T-cell (primary cell): Measurements from ENCODE around the gene AGER. TPM values are rescaled to one million over a fixed set of nuclear protein-coding genes. Genes with fewer than 3 reads are reported as not detected.
"Not testable (repeated sequence)": the region's sequence is repeated elsewhere in the genome, so short reads cannot be mapped to it uniquely, and the experiment has no call there.

Experiments
- ATAC-seq, 4 experiments: fragments of 200-7000 bp in 3 of 4; fragments of 150-1000 bp in 1 of 4; cut with Tn5 transposase; replicated peaks in 1 of 4; 1 replicate in 3 of 4; 2 replicates in 1 of 4; pipeline ENCODE4 v1.10.0; 2021; ENCODE audit warnings: moderate library complexity in 3 of 4, mild to moderate bottlenecking in 2 of 4, moderate number of reproducible peaks in 1 of 4
- CTCF ChIA-PET, 2 donors: fragments of 300-600 bp; sonication (Branson Sonifier 250); formaldehyde crosslinking; loops; one replicate each; lab custom pipeline; 2022; ENCODE audit warnings: antibody characterized with exemption in 2 of 2; lab: Charles Lee
- POLR2A ChIA-PET, 2 donors: fragments of 300-600 bp; sonication (Branson Sonifier 250); formaldehyde crosslinking; loops; one replicate each; lab custom pipeline; 2022; ENCODE audit warnings: antibody characterized with exemption in 2 of 2; lab: Charles Lee
- DNase-seq, 35 experiments: peaks; one replicate each; pipeline versions ENCODE4 v3.0.0 to v3.0.0-alpha.2; 2013 to 2023
- H3K27ac ChIP-seq: one replicate; pipeline ENCODE4 v1.5.1; 2013; ENCODE audit warnings: low read length
- H3K27me3 ChIP-seq, 2 experiments: replicated peaks in 1 of 2; 1 replicate in 1 of 2; 2 replicates in 1 of 2; pipeline versions ENCODE4 v1.6.1 to v1.7.0; 2013; ENCODE audit warnings: low read length in 1 of 2, mixed read lengths in 1 of 2; ENCODE audit not compliant: control insufficient read depth in 2 of 2, insufficient read depth in 2 of 2; ENCODE audit errors: extremely low read depth in 1 of 2
- H3K36me3 ChIP-seq, 2 donors: 1 replicate in 1 of 2; 2 replicates in 1 of 2; pipeline versions ENCODE4 v1.6.1 to v1.7.0; 2013; ENCODE audit warnings: low read length in 1 of 2; ENCODE audit not compliant: control insufficient read depth in 2 of 2, insufficient read depth in 1 of 2; ENCODE audit errors: extremely low read depth in 1 of 2
- H3K4me1 ChIP-seq, 2 experiments: 1 replicate in 1 of 2; 2 replicates in 1 of 2; pipeline versions ENCODE4 v1.6.1 to v1.7.0; 2013; ENCODE audit warnings: low read length in 2 of 2, mixed read lengths in 1 of 2; ENCODE audit not compliant: insufficient read depth in 2 of 2, control insufficient read depth in 1 of 2; ENCODE audit errors: extremely low read depth in 1 of 2
- H3K4me3 ChIP-seq, 2 donors: 1 replicate in 1 of 2; 2 replicates in 1 of 2; pipeline versions ENCODE4 v1.5.1 to v1.7.0; 2013; ENCODE audit warnings: mild to moderate bottlenecking in 2 of 2, low read length in 1 of 2, moderate library complexity in 1 of 2; ENCODE audit not compliant: control insufficient read depth in 1 of 2; ENCODE audit errors: extremely low read depth in 1 of 2
- H3K9me3 ChIP-seq: 2 replicates; pipeline ENCODE4 v1.7.0; 2013
- H3K27ac Mint-ChIP-seq, 2 donors: one replicate each; pipeline ENCODE4 v1.8.0; 2020 to 2021; ENCODE audit warnings: mild to moderate bottlenecking in 2 of 2, mixed read lengths in 2 of 2
- H3K27me3 Mint-ChIP-seq, 2 donors: one replicate each; pipeline ENCODE4 v1.8.0; 2021 to 2022; ENCODE audit warnings: mixed read lengths in 2 of 2
- H3K36me3 Mint-ChIP-seq: one replicate; pipeline ENCODE4 v1.8.0; 2021; ENCODE audit warnings: mixed read lengths
- H3K4me1 Mint-ChIP-seq, 3 donors: one replicate each; pipeline ENCODE4 v1.8.0; 2020 to 2022; ENCODE audit warnings: mixed read lengths in 3 of 3, mild to moderate bottlenecking in 1 of 3
- H3K4me3 Mint-ChIP-seq, 3 donors: one replicate each; pipeline ENCODE4 v1.8.0; 2020 to 2022; ENCODE audit warnings: mild to moderate bottlenecking in 3 of 3, mixed read lengths in 3 of 3, moderate library complexity in 3 of 3
- H3K9me3 Mint-ChIP-seq, 3 donors: one replicate each; pipeline ENCODE4 v1.8.0; 2020 to 2022; ENCODE audit warnings: mixed read lengths in 3 of 3
- WGBS: methylation state at CpG from one replicate; pipeline ENCODE4 v1.1.5; 2013; ENCODE audit warnings: missing lambda C conversion rate; ENCODE audit not compliant: insufficient coverage; 5-methylcytosine and 5-hydroxymethylcytosine counted together
- total RNA-seq, 35 experiments: library from RNA in 6 of 35; stranded (reverse) in 6 of 35; fragments of 120-200 nt in 1 of 35; gene quantifications; one replicate each; pipeline versions ENCODE4 v1.2.1 to v1.2.4 and lab custom pipeline; 2013 to 2026

The AGER gene
- total RNA-seq, 5 donors from 2014 or later (not counting 1 experiment from before 2014, with no cell fraction given): 42.6 to 81.4 (median 67.7) TPM

DNA sequence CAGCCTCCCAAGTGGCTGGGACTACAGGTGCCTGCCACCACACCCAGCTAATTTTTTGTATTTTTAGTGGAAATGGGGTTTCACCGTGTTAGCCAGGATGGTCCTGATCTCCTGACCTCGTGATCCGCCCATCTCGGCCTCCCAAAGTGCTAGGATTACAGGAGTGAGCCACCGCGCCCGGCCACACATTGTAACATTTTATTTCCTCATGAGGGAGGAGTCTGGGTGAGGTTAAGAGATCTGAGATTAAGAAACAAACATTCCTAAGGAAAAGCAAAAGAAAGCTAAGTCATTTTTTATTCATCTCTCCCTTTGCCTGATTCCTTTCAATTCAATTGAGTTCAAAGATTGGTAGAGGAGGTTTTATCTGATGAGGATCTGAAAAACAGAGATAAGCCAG is 39.8 kb downstream of the AGER start:
- Mint-ChIP-seq H3K27me3 (peaks cover 3 to 28% of the 10 kb centered on the region in 2 donors), H3K4me1 (peaks cover 14 to 22% (median 15%) of the 10 kb centered on the region in 3 donors)
- no CpG with 5 or more reads among the region's 7 CpGs for WGBS
- Histone ChIP-seq H3K4me1 (peaks cover 0 to 18% of the 10 kb centered on the region in 2 experiments), H3K27me3 (peaks cover 5 to 21% of the 10 kb centered on the region in 2 experiments)
- not testable (repeated sequence) for H3K4me3 Mint-ChIP-seq, H3K9me3 ChIP-seq, H3K36me3 ChIP-seq, H3K27ac ChIP-seq, H3K4me3 ChIP-seq, H3K27ac Mint-ChIP-seq, ATAC-seq, DNase-seq, H3K36me3 Mint-ChIP-seq, H3K9me3 Mint-ChIP-seq
- CTCF ChIA-PET: interaction anchor here in 1 of 2 donors (0.6 to 1.1 kb wide), 2 partner anchors 12 to 47 kb away, joined by 3 read pairs; no protein-coding TSS in a partner anchor
- POLR2A ChIA-PET: interaction anchor here in 1 of 2 donors (0.6 kb wide), 1 partner anchor 1067 kb away, joined by 3 read pairs; no protein-coding TSS in a partner anchor

DNA sequence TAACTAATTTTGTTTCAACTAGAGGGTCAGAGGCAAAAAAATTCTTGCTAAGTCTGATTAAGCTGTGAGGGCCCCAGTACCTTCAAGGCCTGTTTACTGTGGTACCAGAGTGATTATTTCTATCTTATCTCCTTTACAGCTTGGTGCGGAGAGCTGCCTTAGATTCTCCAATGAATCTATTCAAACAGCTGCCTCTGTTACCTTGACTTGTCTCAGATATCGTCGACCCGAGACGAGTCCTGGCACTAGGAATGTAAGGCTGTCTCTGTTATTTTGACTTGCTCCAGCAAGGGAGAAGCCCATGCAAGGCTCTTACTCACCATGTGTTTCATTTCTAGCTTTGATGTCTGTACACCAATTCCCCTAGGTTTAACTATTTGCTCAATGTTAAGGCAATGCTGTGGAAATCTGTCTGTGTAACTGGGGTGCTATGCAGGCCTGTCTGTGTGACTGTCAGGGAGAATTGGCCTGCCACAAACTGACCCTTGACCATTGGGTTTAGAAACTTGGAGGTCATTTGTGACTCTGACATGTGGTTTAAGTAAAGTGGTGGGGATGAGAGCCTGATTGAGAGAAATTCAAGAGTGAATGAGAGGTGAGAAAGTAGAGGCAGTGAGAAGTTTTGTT is 43.5 kb downstream of the AGER start:
- H3K27me3 ChIP-seq: peaks cover 2 to 4% of the 10 kb centered on the region in 2 experiments
- Mint-ChIP-seq H3K36me3 (no peaks in the 10 kb centered on the region), H3K9me3 (no peaks in the 10 kb centered on the region), H3K27ac (no peak overlapping the region), H3K27me3 (peaks cover 3 to 8% of the 10 kb centered on the region in 2 donors), H3K4me1 (no peaks in the 10 kb centered on the region), H3K4me3 (no peak overlapping the region)
- no peaks in the 10 kb centered on the region for H3K36me3 ChIP-seq
- CTCF ChIA-PET: no interaction called here
- ATAC-seq (no peak), DNase-seq (no peak)
- no peaks in the 10 kb centered on the region for H3K9me3 ChIP-seq
- no peak overlapping the region for H3K27ac ChIP-seq
- POLR2A ChIA-PET: no interaction called here
- no peaks in the 10 kb centered on the region for H3K4me1 ChIP-seq
- H3K4me3 ChIP-seq: no peak overlapping the region
- 90% methylated on average over 5 of the region's 5 CpGs for WGBS

GRCh38 chr6:32139590-32139989 is 44.5 kb downstream of the AGER start:
- ChIA-PET POLR2A (no interaction called here), CTCF (no interaction called here)
- Mint-ChIP-seq H3K27ac (no peak overlapping the region), H3K36me3 (no peaks in the 10 kb centered on the region), H3K9me3 (no peaks in the 10 kb centered on the region), H3K4me1 (no peaks in the 10 kb centered on the region), H3K27me3 (peaks cover 3 to 8% of the 10 kb centered on the region in 2 donors), H3K4me3 (no peak overlapping the region)
- no peaks in the 10 kb centered on the region for H3K36me3 ChIP-seq
- H3K4me1 ChIP-seq: no peaks in the 10 kb centered on the region
- no peak overlapping the region for H3K4me3 ChIP-seq
- 88% methylated on average over 2 of the region's 5 CpGs for WGBS
- DNase-seq: no peak
- H3K27ac ChIP-seq: no peak overlapping the region
- H3K9me3 ChIP-seq: no peaks in the 10 kb centered on the region
- ATAC-seq: no peak
- peaks cover 2 to 4% of the 10 kb centered on the region in 2 experiments for H3K27me3 ChIP-seq

DNA sequence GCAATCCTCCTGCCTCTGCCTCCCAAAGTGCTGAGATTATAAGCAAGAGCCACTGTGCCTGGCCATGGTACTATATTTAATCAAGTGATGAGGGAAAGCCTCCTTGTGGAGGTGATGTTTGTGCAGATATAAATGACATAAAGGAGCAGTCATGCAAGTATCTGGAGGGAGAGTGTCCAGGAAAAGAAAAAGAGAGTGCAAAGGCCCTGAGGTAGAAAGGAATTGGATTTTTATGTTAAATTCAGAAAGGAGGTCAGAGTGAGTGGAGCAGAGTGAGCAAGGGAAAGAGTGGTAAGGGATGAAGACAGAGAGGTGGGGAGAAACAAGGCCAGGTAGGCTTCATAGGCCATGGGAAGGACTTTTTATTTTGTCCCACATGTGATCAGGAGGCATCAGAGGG is 46.6 kb downstream of the AGER start:
- Mint-ChIP-seq H3K9me3 (no peaks in the 10 kb centered on the region), H3K27me3 (peaks cover 3 to 8% of the 10 kb centered on the region in 2 donors), H3K4me3 (no peak overlapping the region), H3K27ac (no peak overlapping the region), H3K4me1 (no peaks in the 10 kb centered on the region), H3K36me3 (no peaks in the 10 kb centered on the region)
- CTCF ChIA-PET: no interaction called here
- POLR2A ChIA-PET: no interaction called here
- Histone ChIP-seq H3K4me3 (no peak overlapping the region), H3K4me1 (no peaks in the 10 kb centered on the region), H3K27ac (no peak overlapping the region), H3K36me3 (no peaks in the 10 kb centered on the region), H3K9me3 (no peaks in the 10 kb centered on the region), H3K27me3 (peaks cover 2 to 4% of the 10 kb centered on the region in 2 experiments)
- ATAC-seq (no peak), DNase-seq (no peak)

GRCh38 chr6:32133786-32134185 is 50.3 kb downstream of the AGER start:
- no peak for ATAC-seq
- Histone ChIP-seq H3K4me1 (peaks cover 6 to 19% of the 10 kb centered on the region in 2 experiments), H3K9me3 (no peaks in the 10 kb centered on the region), H3K27ac (no peak overlapping the region), H3K36me3 (peaks cover 0 to 1% of the 10 kb centered on the region in 2 donors), H3K27me3 (peaks cover 0 to 4% of the 10 kb centered on the region in 2 experiments), H3K4me3 (no peak overlapping the region)
- Mint-ChIP-seq H3K27me3 (no peaks in the 10 kb centered on the region), H3K9me3 (no peaks in the 10 kb centered on the region), H3K27ac (no peak overlapping the region), H3K4me1 (peaks cover 15 to 18% (median 16%) of the 10 kb centered on the region in 3 donors), H3K4me3 (no peak overlapping the region), H3K36me3 (no peaks in the 10 kb centered on the region)
- no CpG with 5 or more reads among the region's 4 CpGs for WGBS
- ChIA-PET POLR2A (no interaction called here), CTCF (no interaction called here)
- no peak for DNase-seq

DNA sequence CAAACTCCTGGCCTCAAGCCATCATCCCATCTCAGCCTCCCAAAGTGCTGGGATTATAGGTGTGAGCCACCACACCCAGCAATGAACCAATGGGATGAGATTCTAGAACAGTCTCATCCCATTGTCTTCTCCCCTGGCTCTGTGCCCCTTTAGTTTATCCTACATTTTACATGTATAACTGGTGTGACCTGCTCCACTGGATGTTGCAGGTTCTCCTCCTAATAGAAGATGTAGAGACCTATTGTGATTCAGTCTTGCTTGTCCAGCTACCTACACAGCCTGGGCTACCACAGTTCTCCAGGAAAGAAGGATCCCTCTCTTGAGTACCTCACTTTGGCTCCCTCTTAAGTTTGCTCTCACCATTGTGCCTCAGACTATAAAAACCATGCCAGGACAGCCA is 51.9 kb downstream of the AGER start:
- peaks cover 1 to 2% of the 10 kb centered on the region in 2 donors for H3K36me3 ChIP-seq
- no peak overlapping the region for H3K27ac ChIP-seq
- Mint-ChIP-seq H3K36me3 (peaks cover 2% of the 10 kb centered on the region), H3K27ac (no peak overlapping the region), H3K9me3 (no peaks in the 10 kb centered on the region), H3K4me3 (no peak overlapping the region), H3K4me1 (peaks cover 31 to 34% (median 32%) of the 10 kb centered on the region in 3 donors), H3K27me3 (no peaks in the 10 kb centered on the region)
- ATAC-seq: no peak
- H3K9me3 ChIP-seq: no peaks in the 10 kb centered on the region
- DNase-seq: no peak
- CTCF ChIA-PET: interaction anchor here in 1 of 2 donors (0.7 kb wide), 1 partner anchor 12 kb away, joined by 3 read pairs; no protein-coding TSS in a partner anchor
- H3K4me3 ChIP-seq: no peak overlapping the region
- POLR2A ChIA-PET: no interaction called here
- H3K27me3 ChIP-seq: peaks cover 0 to 4% of the 10 kb centered on the region in 2 experiments
- peaks cover 14 to 31% of the 10 kb centered on the region in 2 experiments for H3K4me1 ChIP-seq
